Measurements from ENCODE around the gene PAK2. TPM values are rescaled to one million over a fixed set of nuclear protein-coding genes. Genes with fewer than 3 reads are reported as not detected.

The PAK2 gene
- total RNA-seq, 2 experiments from 2014 or later = 36.2 to 41.7 TPM

- Mint-ChIP-seq H3K4me3 (no peak overlapping the region), H3K4me1 (ENCODE audit: low read depth) (peaks cover 41% of the 10 kb centered on the region)
- ATAC-seq (ENCODE audit: poor library complexity) = no peak
Observed at GRCh38 chr3:196796317-196796716, 56.7 kb downstream of the PAK2 start.

DNA sequence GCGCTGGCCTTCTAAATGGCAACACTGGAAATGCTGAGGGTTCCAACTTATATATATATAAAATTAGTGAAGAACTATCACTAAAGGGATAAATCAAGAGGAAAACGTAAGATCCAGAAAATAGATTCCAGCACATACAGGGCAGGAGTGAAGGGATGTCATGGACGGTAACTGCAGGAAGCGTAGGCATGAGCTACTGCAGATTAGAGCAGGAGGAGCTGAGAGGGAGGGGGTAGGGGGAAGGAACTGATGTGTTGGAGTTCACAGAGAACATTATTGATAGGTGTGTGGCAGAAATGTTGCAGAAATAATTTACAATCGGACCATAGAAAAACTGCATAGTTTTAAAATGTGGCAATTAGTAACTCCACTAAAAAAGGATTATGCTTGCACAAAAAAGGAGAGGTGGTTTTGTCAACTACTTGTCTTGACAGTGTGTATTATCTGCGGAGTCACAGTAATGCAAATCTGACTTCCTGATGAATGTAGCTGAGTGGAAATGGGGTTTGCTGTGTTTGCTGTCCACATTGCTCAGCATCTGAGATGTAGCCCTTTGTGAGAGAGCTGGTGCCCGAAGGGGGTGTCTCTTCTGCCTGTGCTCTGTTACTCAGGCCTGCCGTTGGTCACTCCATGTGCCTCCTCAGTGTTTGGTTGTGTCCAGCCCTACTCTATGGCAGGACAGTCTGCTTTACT lies 61.2 kb downstream of the PAK2 start:
- no peak for TF ChIP-seq CTCF (IDR thresholded peaks at IDR 0.05)
- ChIA-PET CTCF (no interaction called here), POLR2A (no interaction called here)
- Mint-ChIP-seq H3K4me3 (no peak overlapping the region), H3K4me1 (ENCODE audit: low read depth) (peaks cover 36% of the 10 kb centered on the region), H3K27ac (peak overlapping the region; percentile 52), H3K27me3 (no peaks in the 10 kb centered on the region), H3K9me3 (no peaks in the 10 kb centered on the region), H3K36me3 (ENCODE audit: low read depth) (peaks cover 59% of the 10 kb centered on the region)
- peaks cover 34% of the 10 kb centered on the region for H3K36me3 ChIP-seq (ENCODE audit: insufficient read depth, low read length)
- no peaks in the 10 kb centered on the region for H3K4me1 ChIP-seq (ENCODE audit: insufficient read depth, low read length)
- no peak for DNase-seq
- H3K4me3 ChIP-seq (ENCODE audit: low read length) = no peak overlapping the region
- H3K9me3 ChIP-seq (ENCODE audit: control insufficient read depth in 1 of 2, insufficient read depth in 1 of 2, low read length in 2 of 2) = no peaks in the 10 kb centered on the region
- no peak overlapping the region for H3K27ac ChIP-seq (ENCODE audit: low read depth in 1 of 2, low read length in 2 of 2)
- intact Hi-C loops (cut with DNase I, micrococcal nuclease) = no loop called here
- no peak for ATAC-seq (ENCODE audit: poor library complexity)
- no peaks in the 10 kb centered on the region for H3K27me3 ChIP-seq (ENCODE audit: control insufficient read depth in 1 of 2, insufficient read depth in 2 of 2, low read length in 2 of 2)

More at GRCh38 chr3:196796317-196796716, 56.7 kb downstream of the PAK2 start:
- CTCF ChIA-PET = interaction anchor here (0.6 kb wide), 1 partner anchor 13 kb away, joined by 3 read pairs; no protein-coding TSS in a partner anchor
- H3K4me1 ChIP-seq (ENCODE audit: insufficient read depth, low read length) = no peaks in the 10 kb centered on the region
- H3K27ac ChIP-seq (ENCODE audit: low read depth in 1 of 2, low read length in 2 of 2) = no peak overlapping the region
- DNase-seq = no peak
- peaks cover 33% of the 10 kb centered on the region for H3K36me3 ChIP-seq (ENCODE audit: insufficient read depth, low read length)
- H3K9me3 ChIP-seq (ENCODE audit: control insufficient read depth in 1 of 2, insufficient read depth in 1 of 2, low read length in 2 of 2) = no peaks in the 10 kb centered on the region
- intact Hi-C loops (cut with DNase I, micrococcal nuclease) = no loop called here
- Mint-ChIP-seq H3K9me3 (no peaks in the 10 kb centered on the region), H3K36me3 (ENCODE audit: low read depth) (peaks cover 55% of the 10 kb centered on the region), H3K27ac (peak overlapping the region; percentile 13), H3K27me3 (no peaks in the 10 kb centered on the region)
- POLR2A ChIA-PET = no interaction called here
- no peak overlapping the region for H3K4me3 ChIP-seq (ENCODE audit: low read length)
- H3K27me3 ChIP-seq (ENCODE audit: control insufficient read depth in 1 of 2, insufficient read depth in 2 of 2, low read length in 2 of 2) = no peaks in the 10 kb centered on the region
- no peak for TF ChIP-seq CTCF (IDR thresholded peaks at IDR 0.05)

- no peak overlapping the region for H3K4me3 Mint-ChIP-seq
- POLR2A ChIA-PET = no interaction called here
Observed at GRCh38 chr3:196803891-196804468, 64.3 kb downstream of the PAK2 start.

More at GRCh38 chr3:196803891-196804468, 64.3 kb downstream of the PAK2 start:
- DNase-seq = peak in 3 of 14 experiments; percentile 1 to 20 (median 19)
- H3K36me3 Mint-ChIP-seq (ENCODE audit: low read depth) = peaks cover 82% of the 10 kb centered on the region
- peak; percentile 85 for ATAC-seq (ENCODE audit: poor library complexity)
- no peaks in the 10 kb centered on the region for H3K27me3 ChIP-seq (ENCODE audit: control insufficient read depth in 1 of 2, insufficient read depth in 2 of 2, low read length in 2 of 2)
- no peak overlapping the region for H3K4me3 ChIP-seq (ENCODE audit: low read length)
- no peak for TF ChIP-seq CTCF (IDR thresholded peaks at IDR 0.05)
- intact Hi-C loops (cut with DNase I, micrococcal nuclease) = loop anchor here in 1 of 2 experiments (2.0 kb wide), 1 partner anchor 63 kb away; no protein-coding TSS in a partner anchor
- H3K9me3 Mint-ChIP-seq = no peaks in the 10 kb centered on the region
- no peaks in the 10 kb centered on the region for H3K9me3 ChIP-seq (ENCODE audit: control insufficient read depth in 1 of 2, insufficient read depth in 1 of 2, low read length in 2 of 2)
- peak overlapping the region in 1 of 2 donors; percentile 4 for H3K27ac ChIP-seq (ENCODE audit: low read depth in 1 of 2, low read length in 2 of 2)
- no peaks in the 10 kb centered on the region for H3K27me3 Mint-ChIP-seq
- peaks cover 24% of the 10 kb centered on the region for H3K4me1 Mint-ChIP-seq (ENCODE audit: low read depth)
- peak overlapping the region; percentile 61 for H3K27ac Mint-ChIP-seq
- CTCF ChIA-PET = no interaction called here
- no peaks in the 10 kb centered on the region for H3K4me1 ChIP-seq (ENCODE audit: insufficient read depth, low read length)
- H3K36me3 ChIP-seq (ENCODE audit: insufficient read depth, low read length) = peaks cover 59% of the 10 kb centered on the region

Data from CD4-positive, alpha-beta T cell (primary cell).